ENCODE measurements around the gene EIPR1. TPM values are rescaled to one million over a fixed set of nuclear protein-coding genes. Genes with fewer than 3 reads are reported as not detected.

The EIPR1 gene
- polyA plus RNA-seq, 1 donor (not counting 4 experiments of a cell fraction or from before 2014, with no cell fraction given) = 44.3 TPM

DNA sequence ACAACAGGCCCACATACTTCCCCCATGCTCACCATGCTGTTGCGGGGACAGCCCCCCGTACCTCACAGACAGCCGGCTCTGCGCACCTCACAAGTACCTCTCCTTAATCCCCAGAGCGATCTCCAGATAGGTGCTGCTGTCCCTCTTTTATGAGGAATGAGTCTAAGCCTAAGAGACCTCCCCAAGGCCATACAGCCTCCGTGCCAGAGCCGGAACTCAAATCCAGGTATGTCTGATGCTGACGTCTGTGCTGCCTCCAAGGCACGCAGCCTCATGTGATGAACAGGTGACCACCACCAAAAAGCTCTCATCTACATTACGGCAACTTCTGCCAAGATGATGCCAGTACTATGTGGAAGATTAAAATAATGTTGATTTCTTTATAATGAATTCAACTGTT, 85.2 kb downstream of the EIPR1 start:
- H3K4me2 ChIP-seq (ENCODE audit: control insufficient read depth, extremely low read depth, insufficient read depth, low read depth, low read length) = no peak overlapping the region
- dilution Hi-C loops (cut with MboI; ENCODE audit: extremely low pct_ligation_motif_present, low sequenced_read_pairs) = no loop called here
- FAIRE-seq = no peak
- no peaks in the 10 kb centered on the region for H3K4me1 ChIP-seq (ENCODE audit: control insufficient read depth, extremely low read depth, insufficient read depth, low read length)
- no peaks in the 10 kb centered on the region for H4K20me1 ChIP-seq (ENCODE audit: control insufficient read depth, extremely low read depth, insufficient read depth, low read length)
- H2AFZ ChIP-seq (ENCODE audit: control insufficient read depth, low read length) = no peak overlapping the region
- TF ChIP-seq, protein P1, sequence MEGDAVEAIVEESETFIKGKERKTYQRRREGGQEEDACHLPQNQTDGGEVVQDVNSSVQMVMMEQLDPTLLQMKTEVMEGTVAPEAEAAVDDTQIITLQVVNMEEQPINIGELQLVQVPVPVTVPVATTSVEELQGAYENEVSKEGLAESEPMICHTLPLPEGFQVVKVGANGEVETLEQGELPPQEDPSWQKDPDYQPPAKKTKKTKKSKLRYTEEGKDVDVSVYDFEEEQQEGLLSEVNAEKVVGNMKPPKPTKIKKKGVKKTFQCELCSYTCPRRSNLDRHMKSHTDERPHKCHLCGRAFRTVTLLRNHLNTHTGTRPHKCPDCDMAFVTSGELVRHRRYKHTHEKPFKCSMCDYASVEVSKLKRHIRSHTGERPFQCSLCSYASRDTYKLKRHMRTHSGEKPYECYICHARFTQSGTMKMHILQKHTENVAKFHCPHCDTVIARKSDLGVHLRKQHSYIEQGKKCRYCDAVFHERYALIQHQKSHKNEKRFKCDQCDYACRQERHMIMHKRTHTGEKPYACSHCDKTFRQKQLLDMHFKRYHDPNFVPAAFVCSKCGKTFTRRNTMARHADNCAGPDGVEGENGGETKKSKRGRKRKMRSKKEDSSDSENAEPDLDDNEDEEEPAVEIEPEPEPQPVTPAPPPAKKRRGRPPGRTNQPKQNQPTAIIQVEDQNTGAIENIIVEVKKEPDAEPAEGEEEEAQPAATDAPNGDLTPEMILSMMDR (optimal IDR thresholded peaks at IDR 0.05 in 1 of 3, IDR thresholded peaks at IDR 0.05 in 1 of 3, conservative IDR thresholded peaks at IDR 0.05 in 1 of 3; ENCODE audit: extremely low read depth in 1 of 3, insufficient read depth in 2 of 3, low read length in 3 of 3) = no peak
- no peak for TF ChIP-seq EZH2 (IDR thresholded peaks at IDR 0.05; ENCODE audit: low read length)
- peaks cover 10% of the 10 kb centered on the region for H3K79me2 ChIP-seq (ENCODE audit: control insufficient read depth, insufficient read depth, low read length)
- H3K36me3 ChIP-seq (ENCODE audit: control insufficient read depth in 2 of 2, extremely low read depth in 1 of 2, insufficient read depth in 2 of 2, low read length in 2 of 2) = no peaks in the 10 kb centered on the region
- peaks cover 2% of the 10 kb centered on the region for H3K9me1 ChIP-seq (ENCODE audit: control insufficient read depth, extremely low read depth, insufficient read depth, low read length)
- H3K27me3 ChIP-seq (ENCODE audit: control insufficient read depth, extremely low read depth, insufficient read depth, low read length) = no peaks in the 10 kb centered on the region
- no peak overlapping the region for H3K27ac ChIP-seq (ENCODE audit: control insufficient read depth, insufficient read depth, low read length)
- no peak for DNase-seq (ENCODE audit: low read depth, low spot score)
- no peak overlapping the region for H3K4me3 ChIP-seq (ENCODE audit: control insufficient read depth in 2 of 3, extremely low read depth in 1 of 3, insufficient read depth in 2 of 3, low read depth in 1 of 3, low read length in 3 of 3)
- no peak overlapping the region for H3K9ac ChIP-seq (ENCODE audit: control insufficient read depth, extremely low read depth, insufficient read depth, low read length)
- H3K9me3 ChIP-seq (ENCODE audit: control insufficient read depth, low read depth, low read length) = no peaks in the 10 kb centered on the region

DNA sequence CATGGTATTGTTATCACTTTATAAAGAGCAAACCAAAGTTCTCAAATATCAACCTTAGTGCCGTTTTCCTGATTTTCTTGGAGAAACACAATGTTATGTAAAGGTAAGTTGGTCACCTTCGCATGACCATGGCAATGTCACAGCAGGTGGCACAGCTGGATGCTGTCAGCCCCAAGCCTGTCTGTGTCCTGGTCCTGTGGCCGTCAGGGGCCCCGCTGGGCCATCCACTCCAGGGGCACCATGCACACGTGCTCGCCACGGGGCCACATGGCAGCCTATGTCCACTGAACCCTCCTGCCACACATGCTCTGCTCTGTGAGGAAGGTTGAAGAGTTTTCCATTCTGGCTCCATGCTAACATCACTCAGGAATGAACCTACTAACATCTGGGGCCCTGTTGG, 85.9 kb downstream of the EIPR1 start:
- Histone ChIP-seq H3K36me3 (ENCODE audit: control insufficient read depth in 2 of 2, extremely low read depth in 1 of 2, insufficient read depth in 2 of 2, low read length in 2 of 2) (no peaks in the 10 kb centered on the region), H3K4me1 (ENCODE audit: control insufficient read depth, extremely low read depth, insufficient read depth, low read length) (no peaks in the 10 kb centered on the region), H4K20me1 (ENCODE audit: control insufficient read depth, extremely low read depth, insufficient read depth, low read length) (no peaks in the 10 kb centered on the region), H3K9me1 (ENCODE audit: control insufficient read depth, extremely low read depth, insufficient read depth, low read length) (peaks cover 2% of the 10 kb centered on the region), H3K27me3 (ENCODE audit: control insufficient read depth, extremely low read depth, insufficient read depth, low read length) (no peaks in the 10 kb centered on the region), H3K9me3 (ENCODE audit: control insufficient read depth, low read depth, low read length) (no peaks in the 10 kb centered on the region), H3K27ac (ENCODE audit: control insufficient read depth, insufficient read depth, low read length) (no peak overlapping the region), H3K4me3 (ENCODE audit: control insufficient read depth in 2 of 3, extremely low read depth in 1 of 3, insufficient read depth in 2 of 3, low read depth in 1 of 3, low read length in 3 of 3) (no peak overlapping the region), H3K9ac (ENCODE audit: control insufficient read depth, extremely low read depth, insufficient read depth, low read length) (no peak overlapping the region), H2AFZ (ENCODE audit: control insufficient read depth, low read length) (no peak overlapping the region), H3K79me2 (ENCODE audit: control insufficient read depth, insufficient read depth, low read length) (peaks cover 12% of the 10 kb centered on the region), H3K4me2 (ENCODE audit: control insufficient read depth, extremely low read depth, insufficient read depth, low read depth, low read length) (no peak overlapping the region)
- FAIRE-seq (no peak), DNase-seq (ENCODE audit: low read depth, low spot score) (no peak)
- TF ChIP-seq, protein P1 (optimal IDR thresholded peaks at IDR 0.05 in 1 of 3, IDR thresholded peaks at IDR 0.05 in 1 of 3, conservative IDR thresholded peaks at IDR 0.05 in 1 of 3; ENCODE audit: extremely low read depth in 1 of 3, insufficient read depth in 2 of 3, low read length in 3 of 3) = no peak
- no peak for TF ChIP-seq EZH2 (IDR thresholded peaks at IDR 0.05; ENCODE audit: low read length)
- dilution Hi-C loops (cut with MboI; ENCODE audit: extremely low pct_ligation_motif_present, low sequenced_read_pairs) = no loop called here
